Muscle layer of colon (tissue), 2 donors: ENCODE measurements around the gene DCHS1.

Source experiments
- H3K27ac ChIP-seq: one replicate; pipeline ENCODE4 v1.7.0; 2013; ENCODE audit warnings: low read depth, mild to moderate bottlenecking, low read length, moderate library complexity
- H3K27me3 ChIP-seq, 2 donors: one replicate each; pipeline ENCODE4 v1.7.0; 2013; ENCODE audit warnings: low read length in 2 of 2, mild to moderate bottlenecking in 2 of 2; ENCODE audit not compliant: insufficient read depth in 2 of 2, control insufficient read depth in 1 of 2
- H3K36me3 ChIP-seq: one replicate; pipeline ENCODE4 v1.7.0; 2013; ENCODE audit warnings: mild to moderate bottlenecking, low read length; ENCODE audit not compliant: insufficient read depth
- H3K4me1 ChIP-seq: one replicate; pipeline ENCODE4 v1.7.0; 2013; ENCODE audit warnings: mild to moderate bottlenecking, low read length; ENCODE audit not compliant: insufficient read depth
- H3K4me3 ChIP-seq, 2 donors: one replicate each; pipeline ENCODE4 v1.7.0; 2013; ENCODE audit warnings: low read length in 2 of 2, low read depth in 1 of 2, mild to moderate bottlenecking in 1 of 2, moderate library complexity in 1 of 2
- H3K9ac ChIP-seq: one replicate; pipeline ENCODE4 v1.7.0; 2013; ENCODE audit warnings: low read length
- H3K9me3 ChIP-seq: one replicate; pipeline ENCODE4 v1.7.0; 2013; ENCODE audit warnings: mild to moderate bottlenecking, low read length
- donor health status: abdominal sarcoma.
- donor health status: Adenocarcinoma of cecum.

The DCHS1 gene

DNA sequence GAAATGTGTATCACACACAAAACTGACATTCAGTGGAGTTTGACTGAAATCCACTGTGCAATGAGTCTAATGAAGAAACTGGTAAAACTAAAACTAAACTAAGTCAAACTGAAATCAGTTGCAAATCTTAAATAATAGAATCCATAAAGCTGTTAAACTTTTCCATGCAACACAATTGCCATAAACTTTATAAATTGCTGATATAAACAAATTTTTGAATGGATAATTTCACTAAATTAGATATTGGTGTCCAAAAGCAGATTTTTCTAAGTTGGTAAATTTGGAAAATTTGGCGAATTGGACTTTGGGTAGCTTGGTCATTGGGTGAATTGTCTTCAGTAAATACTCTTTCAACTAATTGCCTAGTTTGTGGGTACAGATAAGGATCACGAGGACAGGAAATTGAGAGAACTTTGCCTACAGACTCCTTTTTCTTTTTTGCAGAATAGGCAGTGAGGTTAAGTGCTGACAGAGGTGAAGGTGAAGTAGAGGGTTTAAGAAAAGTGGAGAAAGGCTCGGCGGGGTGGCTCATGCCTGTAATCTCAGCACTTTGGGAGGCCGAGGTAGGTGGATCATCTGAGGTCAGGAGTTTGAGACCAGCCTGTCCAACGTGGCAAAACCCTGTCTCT is 14.7 kb upstream of the DCHS1 start:
- Histone ChIP-seq H3K27me3 (no peaks in the 10 kb centered on the region), H3K9ac (no peak overlapping the region), H3K27ac (no peak overlapping the region), H3K4me1 (peaks cover 5% of the 10 kb centered on the region), H3K9me3 (no peaks in the 10 kb centered on the region), H3K36me3 (no peaks in the 10 kb centered on the region), H3K4me3 (no peak overlapping the region)

DNA sequence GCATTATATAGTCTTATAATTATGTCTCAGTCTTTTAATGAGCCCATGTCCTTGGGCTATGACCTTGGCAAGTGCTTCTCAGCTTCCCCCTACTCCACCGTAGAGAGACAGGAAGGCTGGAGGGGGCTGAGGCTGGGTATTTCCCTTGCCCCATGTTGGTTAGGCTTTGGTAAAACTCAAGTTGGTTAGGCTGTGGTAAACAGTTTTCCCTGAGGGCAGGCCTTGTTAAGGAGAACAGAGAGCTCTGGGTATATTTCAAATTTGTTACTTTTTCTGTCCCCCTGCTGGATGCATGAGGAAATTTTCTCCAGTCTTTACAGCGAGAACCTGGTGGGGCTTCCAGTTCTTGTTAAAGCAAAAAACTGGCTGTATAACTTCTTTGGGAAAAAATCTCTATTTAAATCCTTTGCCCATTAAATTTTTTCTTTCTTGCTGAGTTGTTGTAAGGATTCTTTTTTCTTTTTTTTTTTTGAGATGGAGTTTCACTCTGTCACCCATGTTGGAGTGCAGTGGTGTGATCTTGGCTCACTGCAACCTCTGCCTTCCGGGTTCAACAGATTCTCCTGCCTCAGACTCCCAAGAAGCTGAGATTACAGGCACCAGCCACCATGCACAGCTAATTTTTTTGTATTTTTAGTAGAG is 12.2 kb upstream of the DCHS1 start:
- no peaks in the 10 kb centered on the region for H3K36me3 ChIP-seq
- H3K9me3 ChIP-seq: no peaks in the 10 kb centered on the region
- no peak overlapping the region for H3K27ac ChIP-seq
- H3K4me3 ChIP-seq: no peak overlapping the region
- no peaks in the 10 kb centered on the region for H3K27me3 ChIP-seq
- peaks cover 22% of the 10 kb centered on the region for H3K4me1 ChIP-seq
- H3K9ac ChIP-seq: no peak overlapping the region

DNA sequence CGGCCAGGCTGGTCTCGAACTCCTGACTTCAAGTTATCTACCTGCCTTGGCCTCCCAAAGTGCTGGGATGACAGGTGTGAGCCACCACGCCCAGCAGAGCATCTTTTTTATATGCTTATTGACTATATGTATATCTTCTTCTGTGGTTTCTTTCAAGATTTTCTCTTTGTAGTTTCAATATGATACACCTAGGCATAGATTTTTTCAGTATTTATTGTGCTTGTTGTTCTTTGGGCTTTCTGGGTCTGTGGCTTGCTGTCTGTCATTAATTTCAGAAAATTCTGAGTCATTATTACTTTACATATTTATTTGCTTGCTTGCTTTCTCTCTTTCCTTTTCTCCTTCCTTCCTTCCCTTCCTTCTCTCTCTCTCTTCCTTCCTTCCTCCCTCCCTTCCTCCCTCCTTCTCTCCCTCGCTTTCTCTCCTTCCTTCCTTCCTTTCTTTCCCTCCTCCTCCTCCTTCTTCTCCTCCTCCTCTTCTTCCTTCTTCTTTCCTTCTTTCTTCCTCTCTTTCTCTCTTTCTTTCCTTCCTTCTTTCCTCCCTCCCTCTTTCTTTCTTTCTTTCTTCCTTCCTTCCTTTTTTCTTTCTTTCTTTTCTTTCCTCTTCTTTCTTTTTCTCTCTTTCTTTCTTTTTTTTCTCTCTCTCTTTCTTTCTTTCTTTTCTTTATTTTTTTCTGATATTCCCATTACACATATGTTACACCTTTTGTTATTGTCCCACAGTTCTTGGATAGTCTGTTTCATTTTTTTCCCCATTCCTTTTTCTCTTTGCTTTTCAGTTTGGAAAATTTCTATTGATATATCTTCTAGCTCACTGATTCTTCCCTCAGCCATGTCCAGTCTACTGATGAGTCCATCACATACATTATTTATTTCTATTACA is 10.9 kb upstream of the DCHS1 start:
- Histone ChIP-seq H3K9ac (no peak overlapping the region), H3K4me3 (no peak overlapping the region), H3K36me3 (no peaks in the 10 kb centered on the region), H3K27me3 (no peaks in the 10 kb centered on the region), H3K4me1 (peaks cover 22% of the 10 kb centered on the region), H3K9me3 (no peaks in the 10 kb centered on the region), H3K27ac (no peak overlapping the region)

DNA sequence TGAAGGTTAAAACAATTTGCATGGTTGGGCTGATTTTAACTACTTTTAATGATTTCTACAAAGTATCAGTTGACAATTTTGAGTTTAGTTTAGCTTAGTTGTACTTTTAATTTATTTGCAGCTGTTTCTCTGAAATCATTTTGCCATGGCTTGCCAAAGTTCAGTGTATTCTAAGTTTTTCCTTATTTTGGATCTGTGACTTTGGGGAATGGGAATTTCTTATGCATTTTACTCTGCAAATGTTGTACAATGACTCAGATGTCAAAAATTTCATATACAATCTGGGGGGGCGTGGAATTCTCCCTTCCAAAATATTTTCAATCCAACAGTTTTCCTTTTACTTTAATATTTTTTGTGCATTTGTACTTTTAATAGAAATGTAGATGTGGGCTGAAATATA is 8.9 kb upstream of the DCHS1 start:
- Histone ChIP-seq H3K4me3 (no peak overlapping the region), H3K4me1 (peaks cover 22% of the 10 kb centered on the region), H3K9me3 (no peaks in the 10 kb centered on the region), H3K27me3 (no peaks in the 10 kb centered on the region), H3K27ac (peak overlapping the region; percentile 3), H3K9ac (no peak overlapping the region), H3K36me3 (no peaks in the 10 kb centered on the region)

DNA sequence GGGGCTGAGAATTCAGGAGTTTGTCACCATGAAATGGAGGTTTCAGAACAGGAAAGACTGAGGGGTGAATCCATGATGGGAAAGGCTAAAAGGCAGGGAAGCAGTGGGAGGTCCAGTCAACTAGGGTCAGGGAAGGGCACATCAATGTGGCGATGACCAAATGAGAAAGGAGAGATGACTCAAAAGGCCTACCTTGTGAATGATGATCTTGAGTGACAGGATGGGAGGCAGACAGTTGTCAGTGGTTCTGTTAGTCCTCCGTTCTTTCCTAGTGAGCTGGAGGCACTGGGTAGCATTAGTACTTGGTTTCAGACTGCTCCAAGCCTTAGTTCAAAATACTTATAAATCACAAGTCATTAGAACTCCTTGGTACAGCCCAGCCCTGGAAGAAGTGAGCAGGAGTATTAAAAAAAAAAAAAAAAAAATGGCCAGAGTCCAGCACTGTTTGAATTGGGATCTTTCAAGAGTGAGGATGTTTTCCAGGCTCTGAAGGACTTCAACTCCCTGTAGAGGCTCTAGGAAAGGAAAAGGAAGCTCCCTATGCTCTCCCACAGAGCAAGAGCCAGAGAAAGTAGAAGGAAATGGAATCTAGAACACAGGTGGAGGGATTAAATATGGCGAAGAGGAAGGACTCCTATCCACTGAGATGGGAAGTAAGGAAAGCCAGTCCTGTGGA is 8.3 kb upstream of the DCHS1 start:
- Histone ChIP-seq H3K36me3 (no peaks in the 10 kb centered on the region), H3K4me3 (no peak overlapping the region), H3K27ac (peak overlapping the region; percentile 4), H3K9ac (no peak overlapping the region), H3K4me1 (peaks cover 22% of the 10 kb centered on the region), H3K9me3 (no peaks in the 10 kb centered on the region), H3K27me3 (no peaks in the 10 kb centered on the region)

DNA sequence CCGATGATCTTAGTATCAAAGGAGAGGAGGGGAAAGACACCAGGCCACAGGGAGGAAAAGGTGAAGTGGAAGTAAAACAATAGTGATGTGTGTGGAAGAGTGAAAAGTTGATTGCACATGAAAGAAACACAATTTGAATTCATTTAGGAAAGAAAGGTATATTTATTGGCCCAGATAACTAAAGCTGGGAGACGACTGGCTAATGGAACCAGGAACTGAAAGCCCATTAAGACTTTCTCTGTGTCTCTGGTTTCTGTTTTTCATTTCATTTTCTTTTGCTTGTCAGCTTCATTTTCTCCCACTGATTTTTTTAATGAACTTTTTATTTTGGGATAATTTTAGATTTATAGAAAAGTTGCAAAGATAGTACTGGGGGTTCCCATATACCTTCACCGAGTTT is 5.1 kb upstream of the DCHS1 start:
- no peak overlapping the region for H3K4me3 ChIP-seq
- peaks cover 23% of the 10 kb centered on the region for H3K4me1 ChIP-seq
- no peaks in the 10 kb centered on the region for H3K27me3 ChIP-seq
- H3K9me3 ChIP-seq: no peaks in the 10 kb centered on the region
- H3K36me3 ChIP-seq: no peaks in the 10 kb centered on the region
- no peak overlapping the region for H3K27ac ChIP-seq
- no peak overlapping the region for H3K9ac ChIP-seq

DNA sequence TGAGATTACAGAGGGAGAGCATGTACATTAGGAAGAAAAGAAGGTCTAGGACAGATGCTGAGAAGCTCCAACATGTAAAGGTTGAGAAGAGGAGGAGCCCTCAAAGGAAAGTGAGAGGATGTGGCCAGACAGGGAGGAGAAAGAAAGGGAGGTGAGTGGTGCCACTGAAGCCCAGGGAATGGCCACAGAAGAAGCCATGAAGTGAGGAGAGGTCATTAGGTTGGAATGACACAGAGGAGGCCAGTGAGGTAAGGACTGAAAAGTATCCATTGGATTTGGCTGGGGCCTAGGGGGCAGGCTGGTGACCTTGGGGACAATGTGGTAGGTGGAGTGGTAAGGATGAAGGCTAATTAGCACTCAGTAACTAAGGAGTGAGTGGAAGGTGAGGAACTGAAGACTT is 3.0 kb upstream of the DCHS1 start:
- Histone ChIP-seq H3K4me1 (peaks cover 26% of the 10 kb centered on the region), H3K9ac (no peak overlapping the region), H3K27ac (no peak overlapping the region), H3K27me3 (no peaks in the 10 kb centered on the region), H3K36me3 (no peaks in the 10 kb centered on the region), H3K4me3 (no peak overlapping the region), H3K9me3 (no peaks in the 10 kb centered on the region)

DNA sequence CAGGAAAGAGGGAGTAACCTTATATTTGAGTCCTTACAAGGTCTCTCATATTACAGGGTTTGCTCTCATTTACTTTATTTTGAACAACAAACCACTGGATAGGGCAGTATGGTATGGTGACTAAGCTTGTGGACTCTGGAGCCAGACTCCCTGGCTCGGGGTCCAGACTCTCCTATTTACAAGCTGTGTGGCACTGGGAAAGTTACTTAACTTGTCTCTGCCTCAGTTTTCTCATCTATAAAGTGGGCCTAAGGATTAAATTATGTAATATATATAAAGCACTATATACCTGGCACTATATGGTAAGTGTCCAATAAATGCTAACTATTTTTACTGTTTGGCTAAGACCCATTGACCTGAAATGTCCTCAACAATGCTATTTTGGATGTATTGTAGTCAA is 1.7 kb upstream of the DCHS1 start:
- Histone ChIP-seq H3K9me3 (no peaks in the 10 kb centered on the region), H3K4me3 (no peak overlapping the region), H3K27ac (no peak overlapping the region), H3K4me1 (peaks cover 20% of the 10 kb centered on the region), H3K27me3 (no peaks in the 10 kb centered on the region), H3K36me3 (no peaks in the 10 kb centered on the region), H3K9ac (no peak overlapping the region)

DNA sequence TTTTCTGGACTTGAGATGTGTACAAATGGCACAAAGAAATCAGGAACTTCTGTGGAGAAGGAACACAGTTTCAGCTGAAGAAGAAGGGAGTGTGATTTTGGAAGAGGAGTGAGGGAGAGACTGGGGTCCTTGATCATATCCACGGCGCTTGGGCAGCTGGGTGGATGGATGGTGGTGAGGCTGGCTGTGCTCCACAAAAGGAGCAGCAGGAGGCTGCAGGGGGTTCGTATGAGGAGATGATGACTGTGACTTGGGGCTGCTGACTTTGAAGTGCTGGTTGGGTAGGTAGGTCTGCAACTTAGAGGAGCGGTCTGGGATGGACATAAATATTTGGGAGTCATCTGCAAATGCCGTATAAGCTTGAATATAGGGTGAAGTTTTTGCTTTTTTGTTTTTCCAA is 1.3 kb upstream of the DCHS1 start:
- Histone ChIP-seq H3K4me1 (peaks cover 20% of the 10 kb centered on the region), H3K9ac (no peak overlapping the region), H3K9me3 (no peaks in the 10 kb centered on the region), H3K27me3 (no peaks in the 10 kb centered on the region), H3K27ac (peak overlapping the region; percentile 86), H3K36me3 (no peaks in the 10 kb centered on the region), H3K4me3 (no peak overlapping the region)

DNA sequence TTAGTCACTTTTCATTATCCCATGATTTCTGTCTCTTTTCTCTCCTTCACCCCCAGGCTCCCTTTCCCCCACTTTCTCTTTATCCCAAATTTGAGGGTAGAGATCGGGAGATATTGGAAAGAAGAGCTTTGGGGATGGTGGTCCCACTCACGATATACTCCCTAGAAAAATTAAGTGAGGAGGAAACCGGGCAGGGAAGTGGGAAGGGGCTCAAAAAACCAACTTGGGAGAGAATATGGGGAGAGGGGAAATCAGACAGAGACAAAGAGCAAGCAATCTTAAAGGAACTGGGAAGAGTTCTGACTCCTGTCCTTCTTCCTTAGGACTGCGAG is 941 bp upstream of the DCHS1 start:
- Histone ChIP-seq H3K27ac (peak overlapping the region; percentile 86), H3K36me3 (no peaks in the 10 kb centered on the region), H3K9ac (peak overlapping the region; percentile 54), H3K27me3 (no peaks in the 10 kb centered on the region), H3K4me1 (peaks cover 22% of the 10 kb centered on the region), H3K4me3 (peak overlapping the region in 1 of 2 donors; percentile 76), H3K9me3 (no peaks in the 10 kb centered on the region)

DNA sequence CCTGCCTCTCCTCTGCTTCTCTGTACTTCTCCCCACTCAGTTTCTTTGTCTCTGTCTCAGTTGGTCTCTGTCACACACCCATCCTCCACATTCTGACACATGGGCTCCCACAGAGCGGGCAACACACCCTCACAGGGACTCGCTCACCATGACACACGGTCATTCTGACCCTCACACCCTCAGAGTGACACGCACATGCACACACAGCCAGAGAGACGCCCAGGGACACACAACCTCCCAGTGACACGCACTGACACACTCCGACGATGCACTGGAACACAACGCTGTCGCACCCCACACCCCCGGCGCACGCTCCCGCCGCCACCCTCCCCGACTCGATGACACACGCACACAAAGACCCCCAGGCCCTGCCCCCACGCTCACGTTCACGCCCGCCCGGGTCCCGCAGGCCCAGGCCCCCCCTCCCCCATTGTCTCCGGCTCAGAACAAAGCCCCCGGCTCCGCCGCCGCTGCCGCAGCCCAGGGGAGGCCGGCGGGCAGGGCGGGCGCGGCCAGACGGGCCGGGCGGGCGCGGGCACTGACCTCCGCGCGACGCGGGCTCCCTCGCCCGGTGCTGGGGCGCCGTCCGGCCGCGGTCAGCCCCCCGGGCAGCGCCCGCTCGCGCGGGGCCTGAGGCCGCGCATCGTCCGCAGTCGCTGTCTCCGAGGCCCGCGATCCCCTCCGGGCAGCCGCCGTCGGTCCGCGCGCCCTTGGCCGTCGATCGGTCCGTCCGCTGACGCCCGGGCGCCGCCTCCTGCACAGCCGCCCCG is 404 bp downstream of the DCHS1 start:
- Histone ChIP-seq H3K9ac (peak overlapping the region; percentile 80), H3K27me3 (no peaks in the 10 kb centered on the region), H3K9me3 (no peaks in the 10 kb centered on the region), H3K4me1 (peaks cover 22% of the 10 kb centered on the region), H3K36me3 (no peaks in the 10 kb centered on the region), H3K27ac (peak overlapping the region; percentile 75), H3K4me3 (peak overlapping the region; percentile 51 to 77)
